HCT116 (cell line): ENCODE results near the gene SPOPL. TPM values are rescaled to one million over a fixed set of nuclear protein-coding genes. Genes with fewer than 3 reads are reported as not detected.

Experiments used
- ATAC-seq: fragments of 200-7000 bp; cut with Tn5 transposase; 2 replicates; pipeline ENCODE4 v1.9.1; 2020; ENCODE audit warnings: mild to moderate bottlenecking, moderate library complexity
- BruUV-seq: library from RNA; stranded (reverse); fragments of 400-500 nt; replicated peaks from 2 replicates; lab custom pipeline; 2021; lab: Mats Ljungman, UMichigan
- CTCF ChIA-PET: fragments of 300-600 bp; sonication (Branson Sonifier 250); formaldehyde crosslinking; loops from one replicate; lab custom pipeline; 2021; ENCODE audit warnings: antibody characterized with exemption; lab: Charles Lee
- POLR2A ChIA-PET: fragments of 300-600, 350-600 bp; sonication (Branson Sonifier 250); formaldehyde crosslinking; loops from one replicate; lab custom pipeline; 2021; ENCODE audit warnings: antibody characterized with exemption; lab: Charles Lee
- RAD21 ChIA-PET, 2 experiments: fragments of 300-600 bp; sonication (Branson Sonifier 250); formaldehyde crosslinking; loops; one replicate each; lab custom pipeline; 2023; ENCODE audit warnings: low total read pairs in 2 of 2; ENCODE audit not compliant: uncharacterized antibody in 2 of 2, unreplicated experiment in 2 of 2, low non-redundant PET in 1 of 2; lab: Charles Lee
- DNase-seq: peaks from one replicate; pipeline ENCODE4 v3.0.0-alpha.2; 2010; ENCODE audit warnings: low read depth, low spot score
- H2AFZ ChIP-seq: fragments of 200-600 bp; shearing (Covaris generic), sonication (generic); 2 replicates; pipeline ENCODE4 v1.6.1; 2017; ENCODE audit warnings: low read depth, mixed run types, mixed read lengths, antibody characterized with exemption, low read length; ENCODE audit not compliant: poor library complexity, severe bottlenecking
- H3K27ac ChIP-seq: 2 replicates; pipeline ENCODE4 v1.5.1; 2012; ENCODE audit warnings: low read depth, low read length
- H3K27me3 ChIP-seq: fragments of 200-600 bp; sonication (generic); 2 replicates; pipeline ENCODE4 v1.6.1; 2016; ENCODE audit warnings: mixed run types, low read length, mixed read lengths; ENCODE audit not compliant: insufficient read depth
- H3K36me3 ChIP-seq, 2 experiments: fragments of 200-500 bp in 1 of 2; fragments of 200-600 bp in 1 of 2; sonication (Bioruptor generic) in 1 of 2; sonication (generic) in 1 of 2; 2 replicates each; pipeline versions ENCODE4 v1.5.1 to v1.6.1; 2014 to 2016; ENCODE audit warnings: low read length in 2 of 2, inconsistent platforms in 1 of 2, mixed read lengths in 1 of 2, mixed run types in 1 of 2; ENCODE audit not compliant: insufficient read depth in 2 of 2, control insufficient read depth in 1 of 2
- H3K4me1 ChIP-seq, 2 experiments: fragments of 200-600 bp in 1 of 2; sonication (generic) in 1 of 2; 2 replicates each; pipeline versions ENCODE4 v1.5.1 to v1.6.1; 2012 to 2017; ENCODE audit warnings: low read length in 2 of 2, inconsistent platforms in 1 of 2, mild to moderate bottlenecking in 1 of 2, mixed read lengths in 1 of 2, mixed run types in 1 of 2, moderate library complexity in 1 of 2; ENCODE audit not compliant: insufficient read depth in 2 of 2, control insufficient read depth in 1 of 2
- H3K4me2 ChIP-seq: fragments of 200-600 bp; sonication (generic); 2 replicates; pipeline ENCODE4 v1.6.1; 2017; ENCODE audit warnings: mixed run types, low read length, mixed read lengths
- H3K4me3 ChIP-seq, 2 experiments: fragments of 200-600 bp in 1 of 2; sonication (generic) in 1 of 2; replicated peaks in 1 of 2; 2 replicates each; pipeline ENCODE4 v1.5.1; 2011 to 2016; ENCODE audit warnings: low read length in 2 of 2, control low read depth in 1 of 2, low read depth in 1 of 2, mild to moderate bottlenecking in 1 of 2, mixed read lengths in 1 of 2, mixed run types in 1 of 2
- H3K79me2 ChIP-seq: fragments of 200-600 bp; sonication (generic); 2 replicates; pipeline ENCODE4 v1.6.1; 2017; ENCODE audit warnings: mild to moderate bottlenecking, mixed run types, low read length, moderate library complexity, mixed read lengths; ENCODE audit not compliant: insufficient read depth
- H3K9ac ChIP-seq: fragments of 200-600 bp; sonication (generic); 2 replicates; pipeline ENCODE4 v1.6.1; 2016; ENCODE audit warnings: low read length, mixed read lengths
- H3K9me2 ChIP-seq: fragments of 200-600 bp; sonication (generic), shearing (Covaris generic); 2 replicates; pipeline ENCODE4 v1.6.1; 2017; ENCODE audit warnings: mixed run types, mild to moderate bottlenecking, moderate library complexity; ENCODE audit not compliant: insufficient read depth
- H3K9me3 ChIP-seq, 2 experiments: fragments of 200-500 bp in 1 of 2; fragments of 200-600 bp in 1 of 2; sonication (Bioruptor generic) in 1 of 2; sonication (generic) in 1 of 2; 2 replicates each; pipeline ENCODE4 v1.6.1; 2014 to 2017; ENCODE audit warnings: low read length in 2 of 2, mixed read lengths in 2 of 2, inconsistent platforms in 1 of 2, low read depth in 1 of 2, mild to moderate bottlenecking in 1 of 2, mixed run types in 1 of 2, moderate library complexity in 1 of 2; ENCODE audit not compliant: control insufficient read depth in 1 of 2, insufficient read depth in 1 of 2
- H4K20me1 ChIP-seq: fragments of 200-600 bp; sonication (generic), shearing (Covaris generic); 2 replicates; pipeline ENCODE4 v1.6.1; 2017; ENCODE audit warnings: mixed run types, mild to moderate bottlenecking, moderate library complexity; ENCODE audit not compliant: insufficient read depth
- ATF3 ChIP-seq: IDR thresholded peaks from 2 replicates; pipeline ENCODE4 v1.6.1; 2012
- CBX3 ChIP-seq: IDR thresholded peaks from 2 replicates; pipeline ENCODE4 v1.6.1; 2012; ENCODE audit warnings: low read depth
- CEBPB ChIP-seq: IDR thresholded peaks from 2 replicates; pipeline ENCODE4 v1.6.1; 2012; ENCODE audit warnings: low read depth
- CTCF ChIP-seq, 3 experiments: fragments of 200-600 bp in 1 of 3; sonication (generic) in 1 of 3; IDR thresholded peaks in 2 of 3; conservative IDR thresholded peaks in 1 of 3; 2 replicates each; pipeline ENCODE4 v1.5.1; 2012 to 2017; ENCODE audit warnings: low read depth in 2 of 3, low read length in 2 of 3, antibody characterized with exemption in 1 of 3, borderline replicate concordance in 1 of 3, control low read depth in 1 of 3, mild to moderate bottlenecking in 1 of 3, mixed read lengths in 1 of 3, mixed run types in 1 of 3, moderate library complexity in 1 of 3; ENCODE audit not compliant: insufficient read depth in 1 of 3
- EGR1 ChIP-seq: IDR thresholded peaks from 2 replicates; pipeline ENCODE4 v1.6.1; 2012; ENCODE audit warnings: low read depth
- ELF1 ChIP-seq: IDR thresholded peaks from 2 replicates; pipeline ENCODE4 v1.6.1; 2012; ENCODE audit warnings: low read depth, borderline replicate concordance
- EZH2 ChIP-seq: fragments of 200-600 bp; sonication (generic); IDR thresholded peaks from 2 replicates; pipeline ENCODE4 v1.6.1; 2017; ENCODE audit warnings: antibody characterized with exemption, mixed run types
- JUND ChIP-seq: IDR thresholded peaks from 2 replicates; pipeline ENCODE4 v1.6.1; 2012
- MAX ChIP-seq: IDR thresholded peaks from 2 replicates; pipeline ENCODE4 v1.6.1; 2012
- POLR2A ChIP-seq: IDR thresholded peaks from 2 replicates; pipeline ENCODE4 v1.7.0; 2011; ENCODE audit warnings: borderline replicate concordance; ENCODE audit not compliant: insufficient read depth, insufficient read length; ENCODE audit errors: extremely low read depth
- RAD21 ChIP-seq: IDR thresholded peaks from 2 replicates; pipeline ENCODE4 v1.6.1; 2012; ENCODE audit warnings: low read depth, mild to moderate bottlenecking
- REST ChIP-seq: IDR thresholded peaks from 2 replicates; pipeline ENCODE4 v1.6.1; 2012; ENCODE audit warnings: low read depth
- SIN3A ChIP-seq: IDR thresholded peaks from 2 replicates; pipeline ENCODE4 v1.6.1; 2012; ENCODE audit warnings: low read depth
- SP1 ChIP-seq: IDR thresholded peaks from 2 replicates; pipeline ENCODE4 v1.6.1; 2012; ENCODE audit warnings: low read depth
- TCF7L2 ChIP-seq: IDR thresholded peaks from 2 replicates; pipeline ENCODE4 v1.7.0; 2011; ENCODE audit warnings: borderline replicate concordance, inconsistent platforms; ENCODE audit not compliant: insufficient read depth, insufficient read length; ENCODE audit errors: extremely low read depth
- YY1 ChIP-seq: IDR thresholded peaks from 2 replicates; pipeline ENCODE4 v1.6.1; 2011; ENCODE audit warnings: low read length, low read depth, moderate library complexity, mild to moderate bottlenecking; ENCODE audit not compliant: insufficient replicate concordance; ENCODE audit errors: extremely low read depth
- ZFX ChIP-seq: fragments of 450-650 bp; IDR thresholded peaks from 2 replicates; pipeline ENCODE4 v1.6.1; 2017
- ZNF274 ChIP-seq: fragments of 200-500 bp; sonication (Bioruptor generic); IDR thresholded peaks from 2 replicates; pipeline ENCODE4 v1.6.1; 2014; ENCODE audit warnings: mild to moderate bottlenecking, low read depth, low read length, inconsistent platforms
- intact Hi-C: fragments of 100-400 bp; cut with micrococcal nuclease; formaldehyde crosslinking; loops from 2 replicates; pipeline ENCODE4 v1.10.0; 2022
- total RNA-seq: library from RNA; stranded (reverse); gene quantifications from one replicate; pipeline ENCODE4 v1.2.1, GENCODE V29; 2021; ENCODE audit not compliant: unreplicated experiment

Gene SPOPL
- total RNA-seq, 1 experiment from 2014 or later, result 48.3 TPM

DNA sequence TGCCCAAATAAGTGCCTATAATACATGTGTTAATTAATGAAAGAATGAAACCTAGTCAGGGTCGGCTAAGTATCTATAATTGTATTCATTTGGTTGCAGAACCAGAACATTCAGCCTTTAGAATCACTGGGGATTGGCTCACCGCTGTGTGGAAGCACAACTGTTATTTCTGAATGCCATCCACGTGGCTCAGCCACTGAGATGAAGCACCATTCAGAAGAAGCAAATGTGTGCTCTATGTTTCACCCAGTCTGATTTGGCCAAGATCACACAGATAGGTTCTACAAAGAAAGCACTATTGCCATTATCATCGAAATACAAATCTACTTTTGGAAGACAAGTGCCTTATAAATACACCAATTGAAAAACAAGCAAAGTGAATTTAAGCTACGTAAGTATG is 30.6 kb upstream of the SPOPL start:
- Histone ChIP-seq H2AFZ (no peak overlapping the region), H3K9ac (no peak overlapping the region), H3K36me3 (no peaks in the 10 kb centered on the region), H3K9me2 (no peaks in the 10 kb centered on the region), H3K79me2 (no peaks in the 10 kb centered on the region), H3K27ac (no peak overlapping the region), H3K4me2 (no peak overlapping the region), H3K4me3 (no peak overlapping the region), H3K4me1 (no peaks in the 10 kb centered on the region), H4K20me1 (no peaks in the 10 kb centered on the region), H3K27me3 (no peaks in the 10 kb centered on the region), H3K9me3 (no peaks in the 10 kb centered on the region)
- CTCF ChIA-PET, result no interaction called here
- BruUV-seq, result no TSS peak
- POLR2A ChIA-PET, result no interaction called here
- DNase-seq (no peak), ATAC-seq (no peak)
- intact Hi-C loops, result no loop called here
- TF ChIP-seq ZFX (no peak), EZH2 (no peak), ELF1 (no peak), TCF7L2 (no peak), CBX3 (no peak), EGR1 (no peak), ZNF274 (no peak), POLR2A (no peak), YY1 (no peak), JUND (no peak), MAX (no peak), CEBPB (no peak), SP1 (no peak), RAD21 (no peak), SIN3A (no peak), CTCF (IDR thresholded peaks at IDR 0.05 in 2 of 3, conservative IDR thresholded peaks at IDR 0.05 in 1 of 3; ENCODE audit: borderline replicate concordance in 1 of 3, insufficient read depth in 1 of 3, low read depth in 2 of 3, low read length in 2 of 3) (no peak), ATF3 (no peak), REST (no peak)
- RAD21 ChIA-PET, result no interaction called here
